Stimulated activated CD8-positive, alpha-beta memory T cell treated with anti-CD3 and anti-CD28 coated beads, Interleukin-7, amount 100 ng/mL, for 48 hours (primary cell): ENCODE measurements around the gene PRR23B.
"Not testable (repeated sequence)": the region's sequence is repeated elsewhere in the genome, so short reads cannot be mapped to it uniquely, and the experiment has no call there.

Experiments
- DNase-seq, 2 donors: peaks; one replicate each; pipeline ENCODE4 v3.0.0-alpha.2; 2020; ENCODE audit warnings: low read depth in 1 of 2; ENCODE audit errors: extremely low read depth in 1 of 2

Gene PRR23B

GRCh38 chr3:139020868-139021234, at the start of gene PRR23B:
Gene PRR23B, minus strand, starts transcription at chr3:139020926. Its CDS starts 265 bp downstream, at chr3:139020661.
- no peak for DNase-seq

GRCh38 chr3:139062918-139063317, 42.2 kb upstream of the PRR23B start:
- DNase-seq, result no peak

- no peak for DNase-seq
Observed at GRCh38 chr3:139052802-139053600, 32.3 kb upstream of the PRR23B start.

- DNase-seq, result no peak
Observed at GRCh38 chr3:139044366-139045210, 23.9 kb upstream of the PRR23B start, which contains the start of gene PRR23C. Gene PRR23C, minus strand, starts transcription at chr3:139044892. Its CDS starts 272 bp downstream, at chr3:139044620.

GRCh38 chr3:139043554-139044365, 23.0 kb upstream of the PRR23B start:
- no peak for DNase-seq

- no peak for DNase-seq
Observed at GRCh38 chr3:139037478-139037877, 16.8 kb upstream of the PRR23B start.

GRCh38 chr3:139032326-139033002, 11.7 kb upstream of the PRR23B start:
- no peak for DNase-seq

GRCh38 chr3:139030576-139030975, 9.8 kb upstream of the PRR23B start:
- not testable (repeated sequence) for DNase-seq

GRCh38 chr3:139024968-139025367, 4.2 kb upstream of the PRR23B start:
- no peak for DNase-seq

- DNase-seq, result no peak
Observed at GRCh38 chr3:139020036-139020867, 474 bp downstream of the PRR23B start.

- DNase-seq, result no peak
Observed at GRCh38 chr3:139016430-139017048, 4.2 kb downstream of the PRR23B start.

GRCh38 chr3:139006051-139006716, 14.5 kb downstream of the PRR23B start, which contains the start of gene PRR23A:
Gene PRR23A, minus strand, starts transcription at chr3:139006268. Its CDS starts 0 bp downstream, at chr3:139006268.
- DNase-seq, result no peak

GRCh38 chr3:139005356-139005993, 15.3 kb downstream of the PRR23B start:
- no peak for DNase-seq

- DNase-seq, result no peak
Observed at GRCh38 chr3:138995706-138996105, 25.0 kb downstream of the PRR23B start.

- DNase-seq, result no peak
Observed at GRCh38 chr3:138987181-138987580, 33.5 kb downstream of the PRR23B start.

GRCh38 chr3:138985932-138986331, 34.8 kb downstream of the PRR23B start:
- DNase-seq, result no peak

- no peak for DNase-seq
Observed at GRCh38 chr3:138984816-138985215, 35.9 kb downstream of the PRR23B start.

GRCh38 chr3:138976047-138976446, 44.7 kb downstream of the PRR23B start:
- no peak for DNase-seq
